A549 (cell line): ENCODE measurements around the gene PIK3R2.

Experiments used
- CEBPB ChIP-seq, 2 experiments: fragments of >200 bp in 1 of 2; sonication (Bioruptor Twin) in 1 of 2; formaldehyde crosslinking in 1 of 2; IDR thresholded peaks; 2 replicates each; pipeline ENCODE4 v1.6.1; 2012 to 2016
- EHF ChIP-seq: fragments of 250-450 bp; sonication (Bioruptor Pico); IDR thresholded peaks from 2 replicates; pipeline ENCODE4 v1.5.0; 2020; ENCODE audit warnings: mild to moderate bottlenecking
- HEYL ChIP-seq: fragments of 250-450 bp; sonication (Bioruptor Pico); IDR thresholded peaks from 2 replicates; pipeline ENCODE4 v1.8.0; 2021; ENCODE audit warnings: mild to moderate bottlenecking, moderate library complexity
- MAX ChIP-seq: IDR thresholded peaks from 2 replicates; pipeline ENCODE4 v1.6.1; 2012
- POLR2A ChIP-seq: IDR thresholded peaks from 2 replicates; pipeline ENCODE4 v1.6.1; 2012; ENCODE audit warnings: mild to moderate bottlenecking, low read length
- RARB ChIP-seq: fragments of 250-450 bp; sonication (Bioruptor Pico); IDR thresholded peaks from 2 replicates; pipeline ENCODE4 v1.8.0; 2021; ENCODE audit warnings: mild to moderate bottlenecking, moderate library complexity
- RCOR1 ChIP-seq: fragments of 150-350 bp; IDR thresholded peaks from 2 replicates; pipeline ENCODE4 v1.6.1; 2014; ENCODE audit warnings: antibody characterized with exemption, low read length, low read depth
- RFX5 ChIP-seq: fragments of 450-650 bp; IDR thresholded peaks from 2 replicates; pipeline ENCODE4 v1.7.1; 2014; ENCODE audit warnings: antibody characterized with exemption, mild to moderate bottlenecking, moderate library complexity
- TF ChIP-seq, protein P1 (sequence below): fragments of >200 bp; sonication (Bioruptor Twin); formaldehyde crosslinking; IDR thresholded peaks from 3 replicates; pipeline ENCODE4 v1.5.1; 2016
- TF ChIP-seq, protein P2 (sequence below): IDR thresholded peaks from 2 replicates; pipeline ENCODE4 v1.6.1; 2012
- TF ChIP-seq, protein P3 (sequence below): fragments of >200 bp; sonication (Bioruptor Twin); formaldehyde crosslinking; IDR thresholded peaks from 2 replicates; pipeline ENCODE4 v1.6.1; 2016
- TF ChIP-seq, protein P4 (sequence below): fragments of 450-650 bp; IDR thresholded peaks from 2 replicates; pipeline ENCODE4 v1.6.1; 2014; ENCODE audit warnings: antibody characterized with exemption

GRCh38 chr19:18185538-18185937, 32.6 kb downstream of the PIK3R2 start:
- TF ChIP-seq, protein P1, sequence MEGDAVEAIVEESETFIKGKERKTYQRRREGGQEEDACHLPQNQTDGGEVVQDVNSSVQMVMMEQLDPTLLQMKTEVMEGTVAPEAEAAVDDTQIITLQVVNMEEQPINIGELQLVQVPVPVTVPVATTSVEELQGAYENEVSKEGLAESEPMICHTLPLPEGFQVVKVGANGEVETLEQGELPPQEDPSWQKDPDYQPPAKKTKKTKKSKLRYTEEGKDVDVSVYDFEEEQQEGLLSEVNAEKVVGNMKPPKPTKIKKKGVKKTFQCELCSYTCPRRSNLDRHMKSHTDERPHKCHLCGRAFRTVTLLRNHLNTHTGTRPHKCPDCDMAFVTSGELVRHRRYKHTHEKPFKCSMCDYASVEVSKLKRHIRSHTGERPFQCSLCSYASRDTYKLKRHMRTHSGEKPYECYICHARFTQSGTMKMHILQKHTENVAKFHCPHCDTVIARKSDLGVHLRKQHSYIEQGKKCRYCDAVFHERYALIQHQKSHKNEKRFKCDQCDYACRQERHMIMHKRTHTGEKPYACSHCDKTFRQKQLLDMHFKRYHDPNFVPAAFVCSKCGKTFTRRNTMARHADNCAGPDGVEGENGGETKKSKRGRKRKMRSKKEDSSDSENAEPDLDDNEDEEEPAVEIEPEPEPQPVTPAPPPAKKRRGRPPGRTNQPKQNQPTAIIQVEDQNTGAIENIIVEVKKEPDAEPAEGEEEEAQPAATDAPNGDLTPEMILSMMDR = no peak
- TF ChIP-seq MAX (no peak), EHF (CRISPR knock-in tag) (no peak), RARB (CRISPR knock-in tag) (no peak), RCOR1 (no peak), POLR2A (no peak), CEBPB (IDR thresholded peaks at IDR 0.05) (no peak), RFX5 (no peak), HEYL (CRISPR knock-in tag) (no peak)
- TF ChIP-seq, protein P2, sequence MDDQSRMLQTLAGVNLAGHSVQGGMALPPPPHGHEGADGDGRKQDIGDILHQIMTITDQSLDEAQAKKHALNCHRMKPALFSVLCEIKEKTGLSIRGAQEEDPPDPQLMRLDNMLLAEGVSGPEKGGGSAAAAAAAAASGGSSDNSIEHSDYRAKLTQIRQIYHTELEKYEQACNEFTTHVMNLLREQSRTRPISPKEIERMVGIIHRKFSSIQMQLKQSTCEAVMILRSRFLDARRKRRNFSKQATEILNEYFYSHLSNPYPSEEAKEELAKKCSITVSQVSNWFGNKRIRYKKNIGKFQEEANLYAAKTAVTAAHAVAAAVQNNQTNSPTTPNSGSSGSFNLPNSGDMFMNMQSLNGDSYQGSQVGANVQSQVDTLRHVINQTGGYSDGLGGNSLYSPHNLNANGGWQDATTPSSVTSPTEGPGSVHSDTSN = no peak
- TF ChIP-seq, protein P3, sequence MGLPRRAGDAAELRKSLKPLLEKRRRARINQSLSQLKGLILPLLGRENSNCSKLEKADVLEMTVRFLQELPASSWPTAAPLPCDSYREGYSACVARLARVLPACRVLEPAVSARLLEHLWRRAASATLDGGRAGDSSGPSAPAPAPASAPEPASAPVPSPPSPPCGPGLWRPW = no peak
- TF ChIP-seq, protein P4, sequence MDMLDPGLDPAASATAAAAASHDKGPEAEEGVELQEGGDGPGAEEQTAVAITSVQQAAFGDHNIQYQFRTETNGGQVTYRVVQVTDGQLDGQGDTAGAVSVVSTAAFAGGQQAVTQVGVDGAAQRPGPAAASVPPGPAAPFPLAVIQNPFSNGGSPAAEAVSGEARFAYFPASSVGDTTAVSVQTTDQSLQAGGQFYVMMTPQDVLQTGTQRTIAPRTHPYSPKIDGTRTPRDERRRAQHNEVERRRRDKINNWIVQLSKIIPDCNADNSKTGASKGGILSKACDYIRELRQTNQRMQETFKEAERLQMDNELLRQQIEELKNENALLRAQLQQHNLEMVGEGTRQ = no peak
